Measurements from ENCODE around the gene GOLT1A. TPM values are rescaled to one million over a fixed set of nuclear protein-coding genes. Genes with fewer than 3 reads are reported as not detected.

GOLT1A gene
- total RNA-seq, 3 donors from 2014 or later (not counting 1 experiment from before 2014, with no cell fraction given), result not detected

- no peaks in the 10 kb centered on the region for H3K4me1 Mint-ChIP-seq
- no peak overlapping the region for H3K27ac ChIP-seq (ENCODE audit: low read length)
Measured at GRCh38 chr1:204254031-204254661, 40.4 kb upstream of the GOLT1A start.

DNA sequence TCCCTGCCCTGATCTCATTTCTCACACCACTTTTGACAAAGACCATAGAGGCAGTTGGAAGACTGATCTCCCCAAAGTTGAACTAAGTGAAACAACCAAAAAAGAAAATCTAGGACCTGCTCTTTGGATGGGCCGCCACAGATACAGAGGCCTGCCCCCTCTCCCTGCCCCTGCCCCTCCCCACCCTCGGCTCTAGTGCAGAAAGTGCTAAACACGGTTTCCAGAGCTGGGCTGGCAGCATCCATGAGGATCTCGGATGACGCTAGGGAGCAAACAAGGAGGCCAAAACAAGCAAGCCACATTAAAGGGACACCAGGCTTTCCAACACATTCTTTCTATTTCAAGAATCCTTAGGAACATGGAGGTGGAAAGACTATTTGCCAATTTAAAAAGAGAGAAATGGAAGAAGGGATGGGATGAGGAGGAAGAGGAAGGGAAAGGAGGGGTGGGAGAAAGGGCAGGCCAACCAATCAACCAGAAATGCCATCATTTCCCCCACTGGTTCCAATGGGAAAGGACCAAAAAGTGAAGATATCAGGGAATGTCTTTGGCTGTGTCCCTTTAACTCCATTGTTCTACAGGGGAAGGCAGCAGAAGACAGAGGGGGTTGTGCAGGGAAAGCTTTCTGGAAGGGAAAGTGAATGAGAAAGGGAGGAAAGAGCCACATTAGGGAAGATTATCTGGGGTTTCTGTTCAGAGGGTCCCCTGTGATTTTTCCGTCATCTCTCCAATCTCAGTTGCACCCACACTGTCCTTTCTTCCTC, 38.3 kb upstream of the GOLT1A start:
- Histone ChIP-seq H3K27ac (ENCODE audit: low read length) (no peak overlapping the region), H3K27me3 (ENCODE audit: control insufficient read depth, insufficient read depth, low read length) (no peaks in the 10 kb centered on the region), H3K36me3 (ENCODE audit: control insufficient read depth, insufficient read depth, low read length) (no peaks in the 10 kb centered on the region), H3K9me3 (ENCODE audit: control insufficient read depth, insufficient read depth, low read length) (no peaks in the 10 kb centered on the region), H3K4me3 (ENCODE audit: low read length) (no peak overlapping the region), H3K4me1 (ENCODE audit: control insufficient read depth, insufficient read depth, low read length) (no peaks in the 10 kb centered on the region)
- H3K4me3 Mint-ChIP-seq, result no peak overlapping the region
- no peaks in the 10 kb centered on the region for H3K9me3 Mint-ChIP-seq
- 84% methylated on average over 6 of the region's 6 CpGs for WGBS (ENCODE audit: insufficient coverage)
- intact Hi-C loops (cut with micrococcal nuclease), result no loop called here
- TF ChIP-seq, protein P1, sequence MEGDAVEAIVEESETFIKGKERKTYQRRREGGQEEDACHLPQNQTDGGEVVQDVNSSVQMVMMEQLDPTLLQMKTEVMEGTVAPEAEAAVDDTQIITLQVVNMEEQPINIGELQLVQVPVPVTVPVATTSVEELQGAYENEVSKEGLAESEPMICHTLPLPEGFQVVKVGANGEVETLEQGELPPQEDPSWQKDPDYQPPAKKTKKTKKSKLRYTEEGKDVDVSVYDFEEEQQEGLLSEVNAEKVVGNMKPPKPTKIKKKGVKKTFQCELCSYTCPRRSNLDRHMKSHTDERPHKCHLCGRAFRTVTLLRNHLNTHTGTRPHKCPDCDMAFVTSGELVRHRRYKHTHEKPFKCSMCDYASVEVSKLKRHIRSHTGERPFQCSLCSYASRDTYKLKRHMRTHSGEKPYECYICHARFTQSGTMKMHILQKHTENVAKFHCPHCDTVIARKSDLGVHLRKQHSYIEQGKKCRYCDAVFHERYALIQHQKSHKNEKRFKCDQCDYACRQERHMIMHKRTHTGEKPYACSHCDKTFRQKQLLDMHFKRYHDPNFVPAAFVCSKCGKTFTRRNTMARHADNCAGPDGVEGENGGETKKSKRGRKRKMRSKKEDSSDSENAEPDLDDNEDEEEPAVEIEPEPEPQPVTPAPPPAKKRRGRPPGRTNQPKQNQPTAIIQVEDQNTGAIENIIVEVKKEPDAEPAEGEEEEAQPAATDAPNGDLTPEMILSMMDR (IDR thresholded peaks at IDR 0.05), result no peak
- H3K27me3 Mint-ChIP-seq (ENCODE audit: low read depth in 2 of 2), result no peaks in the 10 kb centered on the region
- no peak overlapping the region for H3K27ac Mint-ChIP-seq
- no peaks in the 10 kb centered on the region for H3K4me1 Mint-ChIP-seq
- no peaks in the 10 kb centered on the region for H3K36me3 Mint-ChIP-seq
- DNase-seq, result no peak
- no peak for ATAC-seq

More at GRCh38 chr1:204254031-204254661, 40.4 kb upstream of the GOLT1A start:
- Histone ChIP-seq H3K4me3 (ENCODE audit: low read length) (no peak overlapping the region), H3K27me3 (ENCODE audit: control insufficient read depth, insufficient read depth, low read length) (no peaks in the 10 kb centered on the region), H3K4me1 (ENCODE audit: control insufficient read depth, insufficient read depth, low read length) (no peaks in the 10 kb centered on the region), H3K9me3 (ENCODE audit: control insufficient read depth, insufficient read depth, low read length) (no peaks in the 10 kb centered on the region), H3K36me3 (ENCODE audit: control insufficient read depth, insufficient read depth, low read length) (no peaks in the 10 kb centered on the region)
- TF ChIP-seq, protein P1 (IDR thresholded peaks at IDR 0.05), result no peak
- H3K27me3 Mint-ChIP-seq (ENCODE audit: low read depth in 2 of 2), result no peaks in the 10 kb centered on the region
- DNase-seq, result no peak
- WGBS (ENCODE audit: insufficient coverage), result 88% methylated on average over 7 of the region's 7 CpGs
- no peaks in the 10 kb centered on the region for H3K36me3 Mint-ChIP-seq
- H3K4me3 Mint-ChIP-seq, result no peak overlapping the region
- no peaks in the 10 kb centered on the region for H3K9me3 Mint-ChIP-seq
- intact Hi-C loops (cut with micrococcal nuclease), result no loop called here
- ATAC-seq, result no peak
- H3K27ac Mint-ChIP-seq, result no peak overlapping the region

DNA sequence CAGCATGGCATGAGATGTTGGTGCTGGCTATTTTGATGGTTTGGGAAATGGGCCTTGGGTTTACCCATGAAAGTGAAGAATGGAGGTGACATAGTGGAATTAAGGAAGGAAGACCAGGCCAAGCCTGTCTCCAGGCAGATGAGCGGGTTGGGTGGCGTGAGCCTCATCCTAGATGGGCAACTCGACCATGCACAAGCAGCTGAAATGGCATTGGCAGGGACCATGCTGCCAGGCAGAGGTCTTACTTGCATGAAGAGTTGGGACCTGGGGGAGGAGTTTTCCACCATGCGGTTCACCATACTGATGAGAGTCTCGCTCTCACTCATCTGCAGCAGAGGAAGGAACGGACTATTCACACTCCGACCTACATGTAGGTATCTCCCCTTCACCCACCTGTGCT, 37.5 kb upstream of the GOLT1A start:
- Mint-ChIP-seq H3K27me3 (ENCODE audit: low read depth in 2 of 2) (no peaks in the 10 kb centered on the region), H3K36me3 (no peaks in the 10 kb centered on the region), H3K4me1 (no peaks in the 10 kb centered on the region), H3K9me3 (no peaks in the 10 kb centered on the region), H3K27ac (no peak overlapping the region), H3K4me3 (no peak overlapping the region)
- no peaks in the 10 kb centered on the region for H3K27me3 ChIP-seq (ENCODE audit: control insufficient read depth, insufficient read depth, low read length)
- no peak overlapping the region for H3K4me3 ChIP-seq (ENCODE audit: low read length)
- TF ChIP-seq, protein P1 (IDR thresholded peaks at IDR 0.05), result no peak
- DNase-seq (no peak), ATAC-seq (no peak)
- intact Hi-C loops (cut with micrococcal nuclease), result no loop called here
- WGBS (ENCODE audit: insufficient coverage), result 95% methylated on average over 7 of the region's 7 CpGs
- H3K9me3 ChIP-seq (ENCODE audit: control insufficient read depth, insufficient read depth, low read length), result no peaks in the 10 kb centered on the region
- H3K4me1 ChIP-seq (ENCODE audit: control insufficient read depth, insufficient read depth, low read length), result no peaks in the 10 kb centered on the region
- no peak overlapping the region for H3K27ac ChIP-seq (ENCODE audit: low read length)
- no peaks in the 10 kb centered on the region for H3K36me3 ChIP-seq (ENCODE audit: control insufficient read depth, insufficient read depth, low read length)

All from natural killer cell (primary cell).